Vagina (tissue), 2 donors: ENCODE results near the gene CHRDL2. TPM values are rescaled to one million over a fixed set of nuclear protein-coding genes. Genes with fewer than 3 reads are reported as not detected.

Experiments
- DNase-seq, 2 donors: peaks; one replicate each; pipeline ENCODE4 v3.0.0-alpha.2; 2017; ENCODE audit errors: extremely low spot score in 2 of 2
- H3K27ac ChIP-seq: fragments of 200-600 bp; sonication (generic); one replicate; pipeline ENCODE4 v1.5.1; 2019
- H3K27me3 ChIP-seq: fragments of 200-600 bp; sonication (generic); one replicate; pipeline ENCODE4 v1.5.1; 2019
- H3K36me3 ChIP-seq, 2 donors: fragments of 200-600 bp; sonication (generic); one replicate each; pipeline ENCODE4 v1.5.1; 2017 to 2019
- H3K4me1 ChIP-seq: fragments of 200-600 bp; sonication (generic); one replicate; pipeline ENCODE4 v1.5.1; 2019
- H3K4me3 ChIP-seq, 2 donors: fragments of 200-600 bp; sonication (generic); 1 replicate in 1 of 2; 2 replicates in 1 of 2; pipeline ENCODE4 v1.5.1; 2016 to 2019
- H3K9me3 ChIP-seq: fragments of 200-600 bp; sonication (generic); one replicate; pipeline ENCODE4 v1.5.1; 2019
- POLR2A ChIP-seq, 2 donors: fragments of 450-650 bp; IDR thresholded peaks; one replicate each; pipeline ENCODE4 v1.6.1; 2017; ENCODE audit warnings: antibody characterized with exemption in 2 of 2, mild to moderate bottlenecking in 2 of 2, moderate library complexity in 2 of 2
- POLR2AphosphoS5 ChIP-seq, 2 donors: sonication (generic); formaldehyde crosslinking; IDR thresholded peaks; one replicate each; pipeline ENCODE4 v1.9.0; 2017; ENCODE audit warnings: antibody characterized with exemption in 2 of 2, mild to moderate bottlenecking in 2 of 2, low read depth in 1 of 2; ENCODE audit not compliant: insufficient read depth in 1 of 2
- intact Hi-C: fragments of 100-400 bp; cut with DNase I; formaldehyde crosslinking; loops from one replicate; pipeline ENCODE4 v1.15.1; 2023
- total RNA-seq: library from RNA; depleted of rRNA; stranded (reverse); fragments of >200 nt; gene quantifications from one replicate; pipeline ENCODE4 v1.2.3, GENCODE V29; 2016
- TF ChIP-seq, protein P1 (sequence below), 3 experiments: fragments of 450-650 bp in 2 of 3; fragments of 200-600 bp in 1 of 3; sonication (generic) in 1 of 3; IDR thresholded peaks; one replicate each; pipeline ENCODE4 v1.5.1; 2017 to 2019; ENCODE audit warnings: antibody characterized with exemption in 3 of 3, mild to moderate bottlenecking in 2 of 3, moderate library complexity in 2 of 3

The CHRDL2 gene
- total RNA-seq, 1 donor from 2014 or later, result 3.7 TPM

DNA sequence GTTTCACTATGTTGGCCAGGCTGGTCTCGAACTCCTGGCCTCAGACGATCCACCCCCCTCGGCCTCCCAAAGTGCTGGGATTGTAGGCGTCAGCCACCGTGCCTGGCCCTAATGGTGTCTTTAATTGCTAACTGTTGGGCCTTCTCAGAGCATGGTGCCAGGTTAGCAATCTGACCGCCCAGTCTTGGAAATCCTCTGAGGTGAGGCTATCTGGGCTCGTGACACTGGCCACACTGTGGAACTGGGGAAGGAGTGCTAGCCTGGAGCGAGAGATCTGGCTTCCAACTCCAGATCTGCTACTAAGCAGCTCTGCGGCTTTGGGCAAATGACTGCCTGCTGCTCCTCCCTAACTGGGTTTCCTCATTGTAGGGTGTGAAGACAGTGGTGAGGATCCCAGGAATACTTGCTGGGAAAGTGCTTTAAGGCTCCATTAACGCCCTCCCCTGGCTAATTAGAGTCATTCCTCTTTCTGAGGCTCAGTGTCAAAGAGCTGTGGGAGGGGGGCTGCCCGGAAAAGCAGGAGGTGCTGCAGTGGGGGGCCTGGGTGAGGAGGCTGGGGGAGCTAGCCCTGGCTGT lies 35.4 kb downstream of the CHRDL2 start:
- Histone ChIP-seq H3K27ac (no peak overlapping the region), H3K4me3 (no peak overlapping the region), H3K4me1 (peaks cover 11% of the 10 kb centered on the region), H3K27me3 (no peaks in the 10 kb centered on the region), H3K9me3 (no peaks in the 10 kb centered on the region), H3K36me3 (no peaks in the 10 kb centered on the region)
- intact Hi-C loops, result no loop called here
- TF ChIP-seq POLR2AphosphoS5 (IDR thresholded peaks at IDR 0.05; ENCODE audit: insufficient read depth in 1 of 2, low read depth in 1 of 2), result no peak
- TF ChIP-seq, protein P1, sequence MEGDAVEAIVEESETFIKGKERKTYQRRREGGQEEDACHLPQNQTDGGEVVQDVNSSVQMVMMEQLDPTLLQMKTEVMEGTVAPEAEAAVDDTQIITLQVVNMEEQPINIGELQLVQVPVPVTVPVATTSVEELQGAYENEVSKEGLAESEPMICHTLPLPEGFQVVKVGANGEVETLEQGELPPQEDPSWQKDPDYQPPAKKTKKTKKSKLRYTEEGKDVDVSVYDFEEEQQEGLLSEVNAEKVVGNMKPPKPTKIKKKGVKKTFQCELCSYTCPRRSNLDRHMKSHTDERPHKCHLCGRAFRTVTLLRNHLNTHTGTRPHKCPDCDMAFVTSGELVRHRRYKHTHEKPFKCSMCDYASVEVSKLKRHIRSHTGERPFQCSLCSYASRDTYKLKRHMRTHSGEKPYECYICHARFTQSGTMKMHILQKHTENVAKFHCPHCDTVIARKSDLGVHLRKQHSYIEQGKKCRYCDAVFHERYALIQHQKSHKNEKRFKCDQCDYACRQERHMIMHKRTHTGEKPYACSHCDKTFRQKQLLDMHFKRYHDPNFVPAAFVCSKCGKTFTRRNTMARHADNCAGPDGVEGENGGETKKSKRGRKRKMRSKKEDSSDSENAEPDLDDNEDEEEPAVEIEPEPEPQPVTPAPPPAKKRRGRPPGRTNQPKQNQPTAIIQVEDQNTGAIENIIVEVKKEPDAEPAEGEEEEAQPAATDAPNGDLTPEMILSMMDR (IDR thresholded peaks at IDR 0.05), result no peak
- TF ChIP-seq POLR2A (IDR thresholded peaks at IDR 0.05), result no peak
- no peak for DNase-seq

DNA sequence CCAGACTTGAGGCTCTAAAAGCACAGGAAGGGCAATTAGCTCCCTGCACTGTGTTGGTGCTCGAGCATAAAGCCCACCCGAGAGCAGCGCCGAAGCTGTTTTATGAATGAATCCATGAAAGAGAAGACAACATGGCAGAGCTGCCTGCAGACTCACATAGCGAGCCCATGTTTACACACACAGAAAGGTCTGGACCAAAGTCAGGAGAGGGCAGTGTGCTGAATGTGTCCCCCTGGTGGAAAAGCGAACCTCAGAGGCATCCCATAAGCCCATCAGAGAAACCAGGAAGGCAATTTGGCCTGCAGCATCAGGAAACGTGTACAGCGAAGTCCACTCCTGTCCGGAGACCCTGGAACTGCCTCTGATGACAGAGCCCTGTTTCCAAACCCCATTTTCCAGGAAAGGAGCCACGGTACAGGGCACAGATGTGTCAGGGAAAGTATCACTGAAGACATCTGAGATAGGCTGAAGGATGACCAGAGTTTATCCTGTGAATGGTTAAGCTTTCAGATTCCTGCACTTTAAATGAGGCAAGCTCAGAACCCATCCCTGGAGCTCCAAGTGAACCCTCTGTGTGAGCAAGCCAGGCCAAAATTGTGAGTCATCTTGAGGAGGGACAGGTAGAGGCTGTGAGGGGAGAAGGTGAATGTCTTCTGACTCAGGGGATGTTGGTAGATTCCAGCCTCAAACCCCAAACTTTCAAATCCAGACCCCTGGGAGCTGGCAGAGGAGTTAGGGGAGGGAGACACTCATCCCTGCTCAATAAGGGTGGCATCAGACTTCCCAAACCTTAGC lies 36.9 kb downstream of the CHRDL2 start:
- no peak for TF ChIP-seq POLR2A (IDR thresholded peaks at IDR 0.05)
- TF ChIP-seq, protein P1 (IDR thresholded peaks at IDR 0.05), result no peak
- no peak for TF ChIP-seq POLR2AphosphoS5 (IDR thresholded peaks at IDR 0.05; ENCODE audit: insufficient read depth in 1 of 2, low read depth in 1 of 2)
- no peak for DNase-seq
- intact Hi-C loops, result no loop called here
- Histone ChIP-seq H3K4me1 (peaks cover 11% of the 10 kb centered on the region), H3K36me3 (no peaks in the 10 kb centered on the region), H3K27me3 (no peaks in the 10 kb centered on the region), H3K9me3 (no peaks in the 10 kb centered on the region), H3K4me3 (no peak overlapping the region), H3K27ac (no peak overlapping the region)

DNA sequence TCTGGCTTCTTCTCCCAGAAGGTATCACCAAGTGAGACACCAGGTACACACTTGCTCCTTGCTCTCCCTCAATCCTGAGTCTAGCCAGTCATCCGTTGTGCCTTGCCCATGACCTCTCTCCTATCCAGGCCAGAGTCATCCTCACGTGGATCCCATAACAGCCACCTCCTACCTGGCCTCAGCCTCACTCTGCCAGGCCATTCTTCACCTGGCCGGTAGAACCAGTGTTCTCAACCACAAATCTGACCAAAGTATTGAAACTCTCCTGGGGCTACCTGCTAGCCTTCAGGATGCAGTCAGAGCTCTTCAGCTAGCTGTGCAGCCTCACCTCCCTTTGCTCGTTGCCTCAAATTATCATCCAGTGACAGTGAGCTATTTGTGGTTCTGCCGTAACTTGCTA lies 37.7 kb downstream of the CHRDL2 start:
- DNase-seq, result no peak
- Histone ChIP-seq H3K27me3 (no peaks in the 10 kb centered on the region), H3K36me3 (no peaks in the 10 kb centered on the region), H3K4me1 (peaks cover 11% of the 10 kb centered on the region), H3K27ac (no peak overlapping the region), H3K9me3 (no peaks in the 10 kb centered on the region), H3K4me3 (no peak overlapping the region)
- TF ChIP-seq, protein P1 (IDR thresholded peaks at IDR 0.05), result no peak
- no peak for TF ChIP-seq POLR2A (IDR thresholded peaks at IDR 0.05)
- TF ChIP-seq POLR2AphosphoS5 (IDR thresholded peaks at IDR 0.05; ENCODE audit: insufficient read depth in 1 of 2, low read depth in 1 of 2), result no peak
- intact Hi-C loops, result no loop called here

DNA sequence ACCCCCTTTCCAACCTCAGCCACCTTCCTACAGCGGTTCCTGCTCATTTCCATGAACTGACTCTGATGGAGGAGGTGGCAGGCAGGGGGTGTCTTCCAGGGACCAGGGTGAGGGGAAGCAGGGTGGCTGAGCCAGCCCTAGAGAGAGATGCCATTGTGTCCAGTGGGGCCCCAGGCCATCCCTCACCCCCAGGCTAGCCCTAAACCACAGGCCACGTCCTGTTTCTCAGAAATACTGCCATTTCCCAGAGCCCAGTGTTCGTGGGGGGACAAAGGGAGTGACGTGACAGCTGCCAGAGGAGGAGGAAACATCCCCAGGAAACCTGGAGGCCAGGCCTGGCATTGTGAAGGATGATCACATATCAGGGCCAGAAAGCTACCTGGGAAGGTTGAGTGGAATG lies 39.5 kb downstream of the CHRDL2 start:
- Histone ChIP-seq H3K4me3 (no peak overlapping the region), H3K36me3 (no peaks in the 10 kb centered on the region), H3K27ac (no peak overlapping the region), H3K27me3 (no peaks in the 10 kb centered on the region), H3K9me3 (no peaks in the 10 kb centered on the region), H3K4me1 (peaks cover 6% of the 10 kb centered on the region)
- intact Hi-C loops, result no loop called here
- no peak for DNase-seq
- TF ChIP-seq POLR2AphosphoS5 (IDR thresholded peaks at IDR 0.05; ENCODE audit: insufficient read depth in 1 of 2, low read depth in 1 of 2) (no peak), POLR2A (IDR thresholded peaks at IDR 0.05) (no peak)
- TF ChIP-seq, protein P1 (IDR thresholded peaks at IDR 0.05), result no peak

DNA sequence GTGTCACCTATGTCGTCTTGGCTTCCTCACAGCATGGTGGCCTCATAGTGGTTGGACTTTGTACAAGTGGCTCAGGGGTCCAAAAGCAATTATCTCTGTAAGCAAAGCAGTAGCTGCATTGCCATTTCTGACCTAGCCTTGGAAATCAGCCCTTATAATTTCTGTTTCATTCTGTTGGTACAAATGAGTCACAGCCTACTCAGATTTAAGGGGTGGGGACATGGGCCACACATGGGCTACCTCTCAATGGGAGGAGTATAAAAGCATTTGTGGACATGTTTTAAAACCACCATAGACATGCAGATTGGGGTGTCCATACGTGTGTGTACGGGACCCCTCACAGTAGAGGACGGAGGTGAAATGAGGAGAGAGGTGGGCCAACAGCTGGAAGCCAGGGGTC lies 41.6 kb downstream of the CHRDL2 start:
- no peak overlapping the region for H3K27ac ChIP-seq
- DNase-seq, result no peak
- no peaks in the 10 kb centered on the region for H3K9me3 ChIP-seq
- no peaks in the 10 kb centered on the region for H3K27me3 ChIP-seq
- TF ChIP-seq POLR2AphosphoS5 (IDR thresholded peaks at IDR 0.05; ENCODE audit: insufficient read depth in 1 of 2, low read depth in 1 of 2) (no peak), POLR2A (IDR thresholded peaks at IDR 0.05) (no peak)
- TF ChIP-seq, protein P1 (IDR thresholded peaks at IDR 0.05), result no peak
- no peaks in the 10 kb centered on the region for H3K36me3 ChIP-seq
- H3K4me3 ChIP-seq, result no peak overlapping the region
- intact Hi-C loops, result no loop called here
- no peaks in the 10 kb centered on the region for H3K4me1 ChIP-seq
